Astrocyte of the cerebellum (primary cell): ENCODE data around the gene ARHGAP20.

Source experiments
- DNase-seq: peaks from one replicate; pipeline ENCODE4 v3.0.0-alpha.2; 2011; ENCODE audit warnings: low read depth
- H3K4me3 ChIP-seq: 2 replicates; pipeline ENCODE4 v1.5.1; 2011; ENCODE audit warnings: mild to moderate bottlenecking, low read depth, low read length, moderate library complexity
- in situ Hi-C: cut with HindIII; loops from 2 replicates; pipeline ENCODE4 v1.10.0; 2017; ENCODE audit warnings: low sequenced_read_pairs
- TF ChIP-seq, protein P1 (sequence below): IDR thresholded peaks from 2 replicates; pipeline ENCODE4 v1.5.1; 2012; ENCODE audit warnings: low read length, low read depth, moderate library complexity, mild to moderate bottlenecking; ENCODE audit errors: missing control alignments

The ARHGAP20 gene

GRCh38 chr11:110582728-110583432 is 129.4 kb downstream of the ARHGAP20 start:
- TF ChIP-seq, protein P1, sequence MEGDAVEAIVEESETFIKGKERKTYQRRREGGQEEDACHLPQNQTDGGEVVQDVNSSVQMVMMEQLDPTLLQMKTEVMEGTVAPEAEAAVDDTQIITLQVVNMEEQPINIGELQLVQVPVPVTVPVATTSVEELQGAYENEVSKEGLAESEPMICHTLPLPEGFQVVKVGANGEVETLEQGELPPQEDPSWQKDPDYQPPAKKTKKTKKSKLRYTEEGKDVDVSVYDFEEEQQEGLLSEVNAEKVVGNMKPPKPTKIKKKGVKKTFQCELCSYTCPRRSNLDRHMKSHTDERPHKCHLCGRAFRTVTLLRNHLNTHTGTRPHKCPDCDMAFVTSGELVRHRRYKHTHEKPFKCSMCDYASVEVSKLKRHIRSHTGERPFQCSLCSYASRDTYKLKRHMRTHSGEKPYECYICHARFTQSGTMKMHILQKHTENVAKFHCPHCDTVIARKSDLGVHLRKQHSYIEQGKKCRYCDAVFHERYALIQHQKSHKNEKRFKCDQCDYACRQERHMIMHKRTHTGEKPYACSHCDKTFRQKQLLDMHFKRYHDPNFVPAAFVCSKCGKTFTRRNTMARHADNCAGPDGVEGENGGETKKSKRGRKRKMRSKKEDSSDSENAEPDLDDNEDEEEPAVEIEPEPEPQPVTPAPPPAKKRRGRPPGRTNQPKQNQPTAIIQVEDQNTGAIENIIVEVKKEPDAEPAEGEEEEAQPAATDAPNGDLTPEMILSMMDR: no peak
- no peak overlapping the region for H3K4me3 ChIP-seq
- in situ Hi-C loops: no loop called here
- DNase-seq: no peak

DNA sequence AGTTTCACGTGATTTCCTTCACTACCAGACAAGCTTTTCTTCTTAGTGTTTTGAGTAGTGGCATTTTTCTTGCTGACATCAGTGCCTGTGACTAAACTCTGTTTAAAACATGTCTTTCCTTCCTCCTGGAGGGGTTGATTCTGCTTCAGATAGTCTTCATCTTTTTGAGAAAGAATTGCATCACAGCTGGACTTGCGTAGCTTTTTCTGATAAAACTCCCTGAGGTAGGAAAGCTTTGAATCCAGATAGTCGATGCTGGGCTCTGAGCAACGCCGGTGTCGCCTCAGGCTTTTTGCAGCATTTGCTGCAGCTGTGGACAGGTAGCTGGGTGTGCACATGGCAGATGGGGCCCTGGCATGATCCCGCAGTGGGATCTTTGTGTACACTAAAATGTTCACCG is 131.7 kb downstream of the ARHGAP20 start:
- in situ Hi-C loops: no loop called here
- no peak for DNase-seq
- TF ChIP-seq, protein P1: no peak
- no peak overlapping the region for H3K4me3 ChIP-seq

- in situ Hi-C loops: no loop called here
- no peak for DNase-seq
- TF ChIP-seq, protein P1: no peak
- no peak overlapping the region for H3K4me3 ChIP-seq
These were observed 138.8 kb downstream of the ARHGAP20 start for GRCh38 chr11:110573411-110573810.

GRCh38 chr11:110571081-110571720 is 141.0 kb downstream of the ARHGAP20 start:
- TF ChIP-seq, protein P1: no peak
- in situ Hi-C loops: no loop called here
- DNase-seq: no peak
- no peak overlapping the region for H3K4me3 ChIP-seq

DNA sequence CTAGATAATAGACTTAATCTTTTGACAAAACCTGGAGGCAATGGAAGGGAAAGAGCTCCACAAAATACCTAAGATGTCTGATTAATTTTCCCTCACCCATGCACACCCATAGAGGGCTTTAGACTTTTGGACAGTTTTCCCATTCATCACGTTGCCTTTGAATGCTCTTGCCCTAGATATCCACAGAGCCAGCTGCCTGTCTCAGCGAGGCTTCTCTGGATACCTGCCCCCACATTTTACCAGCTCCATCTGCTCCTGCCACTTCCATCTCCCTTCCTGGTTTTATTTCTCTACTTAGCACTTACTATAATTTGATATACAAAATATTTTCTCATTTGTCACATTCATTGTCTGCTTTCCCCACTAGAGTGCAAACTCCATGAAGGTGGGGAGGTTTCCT is 145.7 kb downstream of the ARHGAP20 start:
- TF ChIP-seq, protein P1: no peak
- in situ Hi-C loops: no loop called here

DNA sequence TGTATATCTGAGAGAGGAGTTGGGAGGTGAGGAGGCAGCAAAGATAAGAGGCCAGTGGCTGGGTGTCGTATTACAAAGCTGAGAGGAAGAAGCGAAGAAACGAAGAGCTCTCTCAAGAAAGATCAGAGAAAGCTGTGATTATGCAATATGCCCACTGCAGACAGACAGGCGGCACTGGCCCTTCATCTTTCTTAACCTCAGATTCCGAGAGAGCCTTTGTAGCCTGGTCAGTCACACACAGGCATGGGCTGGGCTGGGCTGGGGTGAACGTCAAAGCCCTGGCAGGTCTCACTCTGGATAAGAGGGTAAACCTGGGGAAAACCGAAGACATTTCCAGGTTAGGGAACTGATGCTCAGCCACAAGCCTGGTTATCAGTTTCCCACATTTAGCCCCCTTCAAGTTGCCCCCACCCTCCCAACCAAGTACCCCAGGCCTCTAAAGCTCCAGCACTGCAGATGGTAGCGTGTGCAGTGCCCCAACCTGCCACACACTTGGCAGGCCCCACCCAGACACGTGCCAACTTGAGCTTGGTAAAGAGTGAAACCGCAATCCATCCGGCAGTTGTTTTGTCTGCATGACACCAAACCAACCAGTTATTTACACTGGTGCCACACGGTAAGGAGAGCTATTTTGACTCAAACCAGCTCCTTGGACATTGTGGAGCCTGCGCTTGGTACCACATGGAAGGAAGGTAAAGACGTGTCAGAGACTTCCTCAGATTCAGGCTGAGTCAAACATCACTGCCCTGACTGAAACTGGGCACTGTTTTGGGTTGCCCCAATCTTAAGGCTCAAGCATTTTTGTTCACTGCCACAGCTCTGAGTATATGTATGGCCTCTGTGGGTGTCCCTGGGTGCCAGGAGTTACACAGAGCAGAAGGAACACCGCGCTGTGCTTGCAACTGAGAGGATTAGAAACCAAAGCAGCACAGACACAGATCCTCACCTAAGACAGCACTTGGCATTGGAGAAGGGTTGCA is 146.6 kb downstream of the ARHGAP20 start:
- H3K4me3 ChIP-seq: no peak overlapping the region
- TF ChIP-seq, protein P1: no peak
- DNase-seq: no peak
- in situ Hi-C loops: no loop called here

More for the DNA sequence above, 145.7 kb downstream of the ARHGAP20 start:
- DNase-seq: no peak
- H3K4me3 ChIP-seq: no peak overlapping the region
